GDM1 (cell line): ENCODE data around the gene CATSPERD.
"Not testable (repeated sequence)": the region's sequence is repeated elsewhere in the genome, so short reads cannot be mapped to it uniquely, and the experiment has no call there.

ENCODE experiments used
- DNase-seq: peaks from one replicate; lab custom pipeline; 2025; lab: John Stamatoyannopoulos, UW

CATSPERD gene

DNA sequence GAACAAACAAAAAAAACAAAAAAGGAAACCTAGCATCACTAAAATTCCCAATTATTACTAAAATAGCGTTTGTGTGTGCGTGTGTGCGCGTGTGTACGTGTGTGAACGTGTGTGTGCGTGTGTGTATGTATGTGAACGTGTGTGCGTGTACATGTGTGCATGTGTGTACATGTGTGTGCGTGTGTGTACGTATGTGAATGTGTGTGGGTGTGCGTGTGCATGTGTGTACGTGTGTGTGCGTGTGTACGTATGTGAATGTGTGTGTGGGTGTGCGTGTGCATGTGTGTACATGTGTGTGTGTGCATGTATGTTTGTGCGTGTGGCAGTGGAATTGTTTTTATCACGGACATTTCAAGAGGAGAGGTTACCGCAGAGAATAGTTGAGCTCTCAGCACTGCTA lies 21.6 kb downstream of the CATSPERD start:
- no peak for DNase-seq

DNA sequence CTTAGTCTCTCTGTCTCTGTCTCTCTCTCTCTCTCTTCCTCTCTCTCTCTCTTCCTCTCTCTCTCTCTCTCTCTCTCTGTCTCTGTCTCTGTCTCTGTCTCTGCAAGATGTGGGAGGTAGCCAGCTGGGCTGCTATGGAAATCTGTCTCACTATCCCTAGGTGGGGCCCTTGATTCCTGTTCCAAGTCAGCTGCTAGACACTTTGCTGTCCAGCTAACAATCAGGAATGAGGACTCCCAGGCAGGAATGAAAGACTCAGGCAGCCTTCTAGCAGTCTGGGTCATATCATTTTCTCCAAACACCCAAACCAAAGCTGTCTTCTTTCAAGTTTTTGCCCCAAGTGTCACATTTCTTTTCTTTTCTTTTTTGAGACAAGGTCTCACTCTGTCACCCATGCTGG lies 23.2 kb downstream of the CATSPERD start:
- no peak for DNase-seq

GRCh38 chr19:5744999-5745398 lies 24.6 kb downstream of the CATSPERD start:
- DNase-seq = not testable (repeated sequence)

- DNase-seq = not testable (repeated sequence)
Observed at GRCh38 chr19:5748920-5749319, 28.5 kb downstream of the CATSPERD start.

- DNase-seq = no peak
Observed at GRCh38 chr19:5749505-5749904, 29.1 kb downstream of the CATSPERD start.

GRCh38 chr19:5751709-5752108 lies 31.3 kb downstream of the CATSPERD start:
- no peak for DNase-seq

- DNase-seq = no peak
Observed at GRCh38 chr19:5753743-5754142, 33.3 kb downstream of the CATSPERD start.

DNA sequence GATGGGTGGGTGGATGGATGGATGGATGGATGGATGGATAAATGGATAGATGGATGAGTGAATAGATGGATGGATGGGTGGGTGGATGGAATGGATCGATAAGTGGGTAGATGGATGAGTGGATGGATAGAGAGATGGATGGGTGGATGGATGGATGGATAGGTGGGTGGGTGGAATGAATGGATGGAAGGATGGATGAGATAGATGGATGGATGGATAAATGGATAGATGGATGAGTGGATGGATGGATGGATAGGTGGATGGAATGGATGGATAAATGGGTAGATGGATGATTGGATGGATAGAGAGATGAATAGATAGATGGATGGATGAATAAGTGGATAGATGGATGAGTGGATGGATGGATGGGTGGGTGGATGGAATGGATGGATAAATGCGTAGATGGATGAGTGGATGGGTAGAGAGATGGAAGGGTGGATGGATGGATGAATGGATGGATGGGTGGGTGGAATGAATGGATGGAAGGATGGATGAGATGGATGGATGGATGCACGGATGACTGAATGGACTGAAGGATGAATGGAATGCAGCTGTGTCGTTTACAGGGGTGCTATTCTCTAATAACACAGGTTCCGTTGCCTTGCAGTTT lies 42.3 kb downstream of the CATSPERD start:
- DNase-seq = no peak

DNA sequence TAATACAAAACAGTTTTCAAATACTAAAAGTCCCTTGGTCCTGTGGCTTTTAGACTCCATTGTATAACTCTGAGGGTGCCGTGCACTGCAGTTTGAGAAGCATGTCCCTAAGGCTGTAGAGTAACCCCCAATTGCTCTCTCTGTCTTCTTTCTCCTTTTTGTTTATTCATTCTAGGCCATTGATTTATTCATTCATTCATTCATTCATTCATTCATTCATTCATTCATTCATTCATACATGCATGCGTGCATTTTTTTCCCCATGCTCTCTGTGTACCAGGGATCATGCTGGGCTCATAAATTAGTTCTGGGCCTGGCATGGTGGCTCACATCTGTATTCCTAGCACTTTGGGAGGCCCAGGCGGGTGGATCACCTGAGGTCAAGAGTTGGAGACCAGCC lies 44.8 kb downstream of the CATSPERD start:
- no peak for DNase-seq

DNA sequence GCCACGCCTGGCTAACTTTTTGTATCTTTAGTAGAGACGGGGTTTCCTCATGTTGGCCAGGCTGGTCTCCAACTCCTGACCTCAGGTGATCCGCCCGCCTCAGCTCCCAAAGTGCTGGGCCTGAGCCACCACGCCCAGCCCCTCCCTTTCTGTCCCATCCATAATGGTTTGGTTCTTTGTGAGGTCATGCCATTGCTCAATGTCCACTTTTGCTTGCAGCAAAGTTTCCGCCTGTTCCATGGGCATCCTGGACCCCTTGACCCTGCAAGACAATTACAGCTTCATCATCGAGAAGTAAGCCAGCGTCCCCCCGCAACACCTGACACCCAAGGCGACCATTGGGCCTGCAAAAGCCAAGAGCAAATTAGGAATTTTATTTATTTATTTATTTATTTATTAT lies 47.5 kb downstream of the CATSPERD start:
- no peak for DNase-seq

DNA sequence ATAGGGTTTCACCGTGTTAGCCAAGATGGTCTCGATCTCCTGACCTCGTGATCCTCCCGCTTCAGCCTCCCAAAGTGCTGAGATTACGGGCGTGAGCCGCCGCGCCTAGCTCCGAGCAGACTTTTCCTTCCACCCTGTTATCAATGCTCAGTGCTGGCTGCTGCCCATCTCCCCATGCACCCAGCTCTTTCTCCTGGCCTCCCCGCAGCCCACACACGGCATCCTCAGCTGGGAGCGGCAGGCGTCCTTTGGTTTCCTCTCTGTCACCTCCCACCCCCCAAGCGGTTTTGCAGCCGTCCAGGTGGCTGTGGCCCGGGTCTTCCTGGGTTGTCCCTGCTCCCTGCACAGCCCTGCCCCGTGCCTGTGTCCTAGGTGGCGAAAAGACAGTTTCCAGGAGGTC lies 52.0 kb downstream of the CATSPERD start:
- DNase-seq = no peak

DNA sequence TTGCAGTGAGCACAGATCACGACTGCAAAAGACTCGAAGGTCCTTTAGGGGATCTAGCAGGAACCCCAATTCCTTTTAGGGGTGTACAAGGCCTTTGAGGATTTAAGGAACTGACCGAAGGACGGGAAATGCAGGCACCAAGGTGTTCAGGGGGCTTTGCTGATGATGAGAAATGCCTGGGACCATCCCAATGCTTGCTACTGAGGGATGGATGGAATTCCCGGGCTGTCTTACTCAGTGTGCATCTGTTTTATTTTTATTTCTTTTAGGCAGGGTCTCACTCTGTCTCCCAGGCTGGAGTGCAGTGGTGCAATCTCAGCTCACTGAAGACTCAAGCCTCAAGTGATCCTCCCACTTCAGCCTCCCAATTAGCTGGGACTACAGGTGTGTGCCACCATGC lies 52.8 kb downstream of the CATSPERD start:
- no peak for DNase-seq

GRCh38 chr19:5774921-5775320 lies 54.5 kb downstream of the CATSPERD start:
- no peak for DNase-seq

DNA sequence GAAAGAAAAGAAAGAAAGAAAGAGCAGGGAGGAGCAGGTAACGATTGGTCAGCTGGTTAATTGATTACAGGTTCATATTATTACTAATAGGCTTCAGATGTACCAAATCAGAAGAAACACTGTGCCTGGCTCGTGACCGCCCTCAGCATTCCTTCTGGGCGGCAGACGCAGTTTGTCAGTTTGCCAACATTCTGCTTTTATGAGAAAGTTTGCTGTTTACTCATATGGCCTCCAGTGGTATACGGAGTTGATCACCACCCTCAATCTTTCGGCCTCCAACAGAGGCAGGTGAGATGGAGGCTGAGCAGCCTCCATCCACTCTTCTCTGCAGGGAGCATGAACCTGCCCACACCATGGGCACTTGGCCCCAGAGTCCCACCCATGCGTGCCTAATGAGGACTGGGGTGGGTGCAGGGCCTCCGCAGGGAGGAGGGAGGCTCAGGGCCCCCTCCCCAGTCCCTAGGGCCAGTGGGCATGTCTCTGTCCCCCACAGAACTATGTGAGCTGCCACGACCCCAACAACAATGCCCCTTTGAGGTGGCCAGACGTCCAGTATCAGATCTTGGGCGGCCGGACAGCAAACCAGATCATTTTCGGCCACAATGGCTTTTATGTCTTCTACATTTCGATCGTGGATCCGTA lies 55.4 kb downstream of the CATSPERD start:
- no peak for DNase-seq

- no peak for DNase-seq
Observed at GRCh38 chr19:5778402-5778801, 58.0 kb downstream of the CATSPERD start.

GRCh38 chr19:5780916-5781315 lies 60.5 kb downstream of the CATSPERD start:
- not testable (repeated sequence) for DNase-seq

DNA sequence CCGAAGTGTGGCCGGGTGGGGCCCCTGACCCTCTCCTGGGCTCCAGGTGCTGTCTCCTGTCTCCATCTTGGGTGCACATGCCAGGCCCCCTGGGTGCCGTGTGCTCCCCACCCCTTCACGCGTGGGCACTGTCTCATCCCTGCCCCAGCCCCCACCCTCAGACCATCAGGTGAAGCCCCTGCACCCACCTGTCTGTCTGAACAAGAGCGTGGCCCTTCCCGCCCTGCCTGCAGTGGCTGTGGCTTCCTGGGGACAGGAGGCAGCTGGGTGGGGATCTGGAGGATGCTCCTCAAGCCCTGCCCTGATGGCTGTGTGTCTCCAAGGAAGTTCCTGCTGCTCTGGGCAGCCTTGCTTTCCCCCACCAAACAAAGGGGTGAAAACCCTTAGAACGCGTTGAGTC lies 61.9 kb downstream of the CATSPERD start:
- DNase-seq = no peak

GRCh38 chr19:5782945-5783919 lies 62.8 kb downstream of the CATSPERD start:
- no peak for DNase-seq

DNA sequence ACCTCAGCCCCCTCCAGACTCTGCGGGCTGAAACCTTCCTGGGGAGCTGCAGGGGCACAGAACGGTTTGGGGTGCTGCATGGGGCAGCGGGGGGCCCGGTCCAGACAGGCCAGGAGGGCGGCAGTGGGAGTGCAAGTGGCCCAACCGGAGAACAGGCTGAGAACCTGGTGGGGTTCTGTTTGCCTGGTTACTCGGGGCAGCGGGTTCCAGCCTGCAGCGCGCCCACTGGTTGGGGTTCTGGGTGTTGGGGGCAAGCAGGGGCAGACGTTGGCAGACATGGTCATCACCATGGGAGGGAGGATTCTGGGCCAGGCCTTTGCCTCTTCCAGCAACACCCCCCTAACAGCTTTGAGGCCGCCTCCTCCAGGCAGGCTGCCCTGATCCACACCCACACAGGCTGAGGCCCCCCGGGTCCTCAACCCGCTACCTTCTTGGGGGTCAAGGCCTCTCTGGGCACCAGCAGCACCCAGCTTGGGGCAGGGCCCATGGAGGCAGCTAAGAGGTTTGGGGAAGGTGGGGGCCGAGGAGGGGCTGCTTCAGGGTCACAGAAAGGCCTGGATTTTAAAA lies 64.2 kb downstream of the CATSPERD start, which contains the start of gene PRR22:
TSS of gene PRR22 (minus strand) at position 166 of the 567 bp plus-strand sequence. CDS start at position 80, 86 bp downstream.
- DNase-seq = no peak

- DNase-seq = no peak
Observed at GRCh38 chr19:5785423-5785822, 65.0 kb downstream of the CATSPERD start.

GRCh38 chr19:5786593-5787408 lies 66.4 kb downstream of the CATSPERD start:
- DNase-seq = no peak
